Liver (tissue), 9 donors: ENCODE results near the gene UBR3. TPM values are rescaled to one million over a fixed set of nuclear protein-coding genes. Genes with fewer than 3 reads are reported as not detected.

Source experiments
- DNase-seq: peaks from one replicate; pipeline ENCODE4 v3.0.0-alpha.2; 2017; ENCODE audit warnings: low spot score
- H3K27ac ChIP-seq, 2 donors: one replicate each; pipeline ENCODE4 v1.7.0; 2013; ENCODE audit warnings: inconsistent platforms in 2 of 2, low read length in 2 of 2, control low read depth in 1 of 2, low read depth in 1 of 2, mild to moderate bottlenecking in 1 of 2
- H3K27me3 ChIP-seq, 4 donors: one replicate each; pipeline versions ENCODE4 v1.6.1 to v1.7.0; 2013; ENCODE audit warnings: low read length in 3 of 4, inconsistent platforms in 1 of 4, mild to moderate bottlenecking in 1 of 4, moderate library complexity in 1 of 4; ENCODE audit not compliant: control insufficient read depth in 4 of 4, insufficient read depth in 4 of 4
- H3K36me3 ChIP-seq, 4 donors: one replicate each; pipeline versions ENCODE4 v1.6.1 to v1.7.0; 2013; ENCODE audit warnings: low read length in 3 of 4, mild to moderate bottlenecking in 3 of 4, low read depth in 1 of 4, moderate library complexity in 1 of 4; ENCODE audit not compliant: control insufficient read depth in 4 of 4, insufficient read depth in 3 of 4
- H3K4me1 ChIP-seq, 4 donors: one replicate each; pipeline versions ENCODE4 v1.6.1 to v1.7.0; 2013; ENCODE audit warnings: low read length in 3 of 4, mild to moderate bottlenecking in 3 of 4, moderate library complexity in 1 of 4; ENCODE audit not compliant: control insufficient read depth in 4 of 4, insufficient read depth in 4 of 4
- H3K4me3 ChIP-seq, 3 donors: one replicate each; pipeline versions ENCODE4 v1.6.1 to v1.7.0; 2013; ENCODE audit warnings: low read length in 3 of 3, control low read depth in 1 of 3, low read depth in 1 of 3, mild to moderate bottlenecking in 1 of 3
- H3K9ac ChIP-seq, 2 donors: one replicate each; pipeline ENCODE4 v1.7.0; 2013; ENCODE audit warnings: low read length in 2 of 2, mild to moderate bottlenecking in 2 of 2, moderate library complexity in 2 of 2, control low read depth in 1 of 2, low read depth in 1 of 2
- H3K9me3 ChIP-seq, 4 donors: one replicate each; pipeline versions ENCODE4 v1.6.1 to v1.7.0; 2013; ENCODE audit warnings: low read length in 3 of 4; ENCODE audit not compliant: control insufficient read depth in 4 of 4
- EGR1 ChIP-seq, 2 donors: IDR thresholded peaks; 2 replicates each; pipeline ENCODE4 v1.6.1; 2016 to 2018; ENCODE audit warnings: antibody characterized with exemption in 2 of 2, low read depth in 2 of 2
- FOXA2 ChIP-seq: IDR thresholded peaks from 2 replicates; pipeline ENCODE4 v1.6.1; 2016; ENCODE audit warnings: antibody characterized with exemption
- GABPA ChIP-seq, 2 donors: IDR thresholded peaks in 1 of 2; conservative IDR thresholded peaks in 1 of 2; 2 replicates each; pipeline ENCODE4 v1.6.1; 2016; ENCODE audit warnings: antibody characterized with exemption in 2 of 2, mild to moderate bottlenecking in 1 of 2, moderate library complexity in 1 of 2
- HNF4A ChIP-seq, 2 donors: conservative IDR thresholded peaks; 2 replicates each; pipeline ENCODE4 v1.6.1; 2016; ENCODE audit warnings: antibody characterized with exemption in 2 of 2, mild to moderate bottlenecking in 2 of 2
- JUND ChIP-seq, 2 donors: IDR thresholded peaks; 2 replicates each; pipeline ENCODE4 v1.6.1; 2016; ENCODE audit warnings: antibody characterized with exemption in 2 of 2
- RXRA ChIP-seq, 2 donors: IDR thresholded peaks; 2 replicates each; pipeline ENCODE4 v1.6.1; 2017 to 2018; ENCODE audit warnings: antibody characterized with exemption in 2 of 2, mild to moderate bottlenecking in 1 of 2
- TAF1 ChIP-seq: conservative IDR thresholded peaks from 2 replicates; pipeline ENCODE4 v1.6.1; 2016; ENCODE audit warnings: antibody characterized with exemption, mild to moderate bottlenecking
- YY1 ChIP-seq: IDR thresholded peaks from 2 replicates; pipeline ENCODE4 v1.6.1; 2016; ENCODE audit warnings: antibody characterized with exemption, mild to moderate bottlenecking
- WGBS: extraction: QIAGEN DNeasy Blood & Tissue Kit; methylation state at CpG from one replicate; pipeline ENCODE4 v1.1.7; 2013; 5-methylcytosine and 5-hydroxymethylcytosine counted together
- polyA plus RNA-seq, 2 donors: library from polyadenylated mRNA; stranded (reverse) in 1 of 2; unstranded in 1 of 2; fragments of 200-250 nt in 1 of 2; fragments of >200 nt in 1 of 2; fragmentation: Nextera tagmentation in 1 of 2; extraction: Ambion mirVana in 1 of 2; gene quantifications; one replicate each; pipeline versions ENCODE4 v1.2.1 to v1.2.3, GENCODE V29; 2013 to 2015
- total RNA-seq, 2 donors: library from RNA; depleted of rRNA; stranded (reverse); fragments of >200 nt; gene quantifications; one replicate each; pipeline ENCODE4 v1.2.3, GENCODE V29; 2014
- TF ChIP-seq, protein P1 (sequence below): IDR thresholded peaks from 2 replicates; pipeline ENCODE4 v1.6.1; 2016; ENCODE audit warnings: antibody characterized with exemption
- TF ChIP-seq, protein P2 (sequence below): fragments of 150-350 bp; IDR thresholded peaks from 2 replicates; pipeline ENCODE4 v1.5.1; 2017; ENCODE audit warnings: improper control_type of control experiment, low read depth, low read length; ENCODE audit not compliant: missing input control
- TF ChIP-seq, protein P3 (sequence below): IDR thresholded peaks from 2 replicates; pipeline ENCODE4 v1.6.1; 2016; ENCODE audit warnings: antibody characterized with exemption
- TF ChIP-seq, protein P4 (sequence below): IDR thresholded peaks from 2 replicates; pipeline ENCODE4 v1.6.1; 2016; ENCODE audit warnings: antibody characterized with exemption
- donor health status: healthy.
- donor health status: healthy.
- donor health status: healthy.
- donor health status: healthy.
- donor health status: healthy.

UBR3 gene
- total and polyA plus RNA-seq, 4 donors = 8.5 to 69.4 (median 28.4) TPM

DNA sequence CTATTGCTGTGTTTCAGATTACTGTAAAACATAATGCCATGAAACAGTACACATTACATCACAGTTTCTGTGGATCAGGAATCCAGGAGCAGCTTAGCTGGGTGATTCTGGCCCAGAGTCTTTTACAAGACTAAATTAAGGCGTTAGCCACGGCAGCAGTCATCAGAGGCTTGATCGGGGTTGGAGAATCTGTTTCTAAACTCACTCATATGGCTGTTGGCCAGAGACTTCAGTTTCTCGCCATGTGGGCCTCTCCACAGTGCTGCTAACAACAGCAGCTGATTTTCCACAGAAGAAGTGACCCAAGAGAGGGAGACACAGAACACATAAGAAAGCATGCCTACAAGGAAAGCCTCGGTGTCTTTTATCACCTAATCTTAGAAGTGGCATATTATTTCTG lies 261.5 kb downstream of the UBR3 start (continued):
- TF ChIP-seq HNF4A (conservative IDR thresholded peaks at IDR 0.05) (no peak), FOXA2 (no peak)
- TF ChIP-seq, protein P1, sequence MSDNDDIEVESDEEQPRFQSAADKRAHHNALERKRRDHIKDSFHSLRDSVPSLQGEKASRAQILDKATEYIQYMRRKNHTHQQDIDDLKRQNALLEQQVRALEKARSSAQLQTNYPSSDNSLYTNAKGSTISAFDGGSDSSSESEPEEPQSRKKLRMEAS = no peak

- H3K4me3 ChIP-seq = no peak overlapping the region
- no peak for DNase-seq
- no peak overlapping the region for H3K27ac ChIP-seq
- H3K36me3 ChIP-seq = no peaks in the 10 kb centered on the region
- TF ChIP-seq EGR1 (IDR thresholded peaks at IDR 0.05; ENCODE audit: low read depth in 2 of 2) (no peak), YY1 (no peak), RXRA (IDR thresholded peaks at IDR 0.05) (no peak)
- no peaks in the 10 kb centered on the region for H3K9me3 ChIP-seq
- H3K9ac ChIP-seq = no peak overlapping the region
- H3K4me1 ChIP-seq = no peaks in the 10 kb centered on the region
- no peaks in the 10 kb centered on the region for H3K27me3 ChIP-seq
Observed at GRCh38 chr2:170090229-170090628, 263.0 kb downstream of the UBR3 start.

GRCh38 chr2:170091436-170091835 lies 264.2 kb downstream of the UBR3 start:
- TF ChIP-seq, protein P2, sequence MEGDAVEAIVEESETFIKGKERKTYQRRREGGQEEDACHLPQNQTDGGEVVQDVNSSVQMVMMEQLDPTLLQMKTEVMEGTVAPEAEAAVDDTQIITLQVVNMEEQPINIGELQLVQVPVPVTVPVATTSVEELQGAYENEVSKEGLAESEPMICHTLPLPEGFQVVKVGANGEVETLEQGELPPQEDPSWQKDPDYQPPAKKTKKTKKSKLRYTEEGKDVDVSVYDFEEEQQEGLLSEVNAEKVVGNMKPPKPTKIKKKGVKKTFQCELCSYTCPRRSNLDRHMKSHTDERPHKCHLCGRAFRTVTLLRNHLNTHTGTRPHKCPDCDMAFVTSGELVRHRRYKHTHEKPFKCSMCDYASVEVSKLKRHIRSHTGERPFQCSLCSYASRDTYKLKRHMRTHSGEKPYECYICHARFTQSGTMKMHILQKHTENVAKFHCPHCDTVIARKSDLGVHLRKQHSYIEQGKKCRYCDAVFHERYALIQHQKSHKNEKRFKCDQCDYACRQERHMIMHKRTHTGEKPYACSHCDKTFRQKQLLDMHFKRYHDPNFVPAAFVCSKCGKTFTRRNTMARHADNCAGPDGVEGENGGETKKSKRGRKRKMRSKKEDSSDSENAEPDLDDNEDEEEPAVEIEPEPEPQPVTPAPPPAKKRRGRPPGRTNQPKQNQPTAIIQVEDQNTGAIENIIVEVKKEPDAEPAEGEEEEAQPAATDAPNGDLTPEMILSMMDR = no peak
- no peak for TF ChIP-seq GABPA (IDR thresholded peaks at IDR 0.05 in 1 of 2, conservative IDR thresholded peaks at IDR 0.05 in 1 of 2)
- TF ChIP-seq, protein P3, sequence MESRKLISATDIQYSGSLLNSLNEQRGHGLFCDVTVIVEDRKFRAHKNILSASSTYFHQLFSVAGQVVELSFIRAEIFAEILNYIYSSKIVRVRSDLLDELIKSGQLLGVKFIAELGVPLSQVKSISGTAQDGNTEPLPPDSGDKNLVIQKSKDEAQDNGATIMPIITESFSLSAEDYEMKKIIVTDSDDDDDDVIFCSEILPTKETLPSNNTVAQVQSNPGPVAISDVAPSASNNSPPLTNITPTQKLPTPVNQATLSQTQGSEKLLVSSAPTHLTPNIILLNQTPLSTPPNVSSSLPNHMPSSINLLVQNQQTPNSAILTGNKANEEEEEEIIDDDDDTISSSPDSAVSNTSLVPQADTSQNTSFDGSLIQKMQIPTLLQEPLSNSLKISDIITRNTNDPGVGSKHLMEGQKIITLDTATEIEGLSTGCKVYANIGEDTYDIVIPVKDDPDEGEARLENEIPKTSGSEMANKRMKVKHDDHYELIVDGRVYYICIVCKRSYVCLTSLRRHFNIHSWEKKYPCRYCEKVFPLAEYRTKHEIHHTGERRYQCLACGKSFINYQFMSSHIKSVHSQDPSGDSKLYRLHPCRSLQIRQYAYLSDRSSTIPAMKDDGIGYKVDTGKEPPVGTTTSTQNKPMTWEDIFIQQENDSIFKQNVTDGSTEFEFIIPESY = no peak
- no peak for TF ChIP-seq JUND (IDR thresholded peaks at IDR 0.05)
- no peak for TF ChIP-seq FOXA2
- TF ChIP-seq HNF4A (conservative IDR thresholded peaks at IDR 0.05) = no peak
- TF ChIP-seq, protein P4, sequence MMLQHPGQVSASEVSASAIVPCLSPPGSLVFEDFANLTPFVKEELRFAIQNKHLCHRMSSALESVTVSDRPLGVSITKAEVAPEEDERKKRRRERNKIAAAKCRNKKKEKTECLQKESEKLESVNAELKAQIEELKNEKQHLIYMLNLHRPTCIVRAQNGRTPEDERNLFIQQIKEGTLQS = no peak
- no peak for TF ChIP-seq TAF1
- TF ChIP-seq EGR1 (IDR thresholded peaks at IDR 0.05; ENCODE audit: low read depth in 2 of 2) = no peak
- TF ChIP-seq RXRA (IDR thresholded peaks at IDR 0.05) = no peak
- TF ChIP-seq YY1 = no peak
- Histone ChIP-seq H3K9ac (no peak overlapping the region), H3K27me3 (no peaks in the 10 kb centered on the region), H3K27ac (no peak overlapping the region), H3K4me3 (no peak overlapping the region), H3K4me1 (no peaks in the 10 kb centered on the region), H3K36me3 (no peaks in the 10 kb centered on the region), H3K9me3 (no peaks in the 10 kb centered on the region)
- no peak for DNase-seq
- WGBS = 89% methylated on average over 3 of the region's 3 CpGs
